Activated CD8-positive, alpha-beta memory T cell treated with anti-CD3 and anti-CD28 coated beads, Interleukin-2, amount 50 U/mL, for 1 hour (primary cell): ENCODE data around the gene PCDHGB4.
"Not testable (repeated sequence)": the region's sequence is repeated elsewhere in the genome, so short reads cannot be mapped to it uniquely, and the experiment has no call there.

Experiments
- DNase-seq: peaks from one replicate; pipeline ENCODE4 v3.0.0-alpha.2; 2020; ENCODE audit errors: extremely low read depth

PCDHGB4 gene

GRCh38 chr5:141398608-141399007 lies 11.1 kb downstream of the PCDHGB4 start:
- DNase-seq = no peak

- no peak for DNase-seq
Observed at GRCh38 chr5:141399555-141400258, 12.2 kb downstream of the PCDHGB4 start.

DNA sequence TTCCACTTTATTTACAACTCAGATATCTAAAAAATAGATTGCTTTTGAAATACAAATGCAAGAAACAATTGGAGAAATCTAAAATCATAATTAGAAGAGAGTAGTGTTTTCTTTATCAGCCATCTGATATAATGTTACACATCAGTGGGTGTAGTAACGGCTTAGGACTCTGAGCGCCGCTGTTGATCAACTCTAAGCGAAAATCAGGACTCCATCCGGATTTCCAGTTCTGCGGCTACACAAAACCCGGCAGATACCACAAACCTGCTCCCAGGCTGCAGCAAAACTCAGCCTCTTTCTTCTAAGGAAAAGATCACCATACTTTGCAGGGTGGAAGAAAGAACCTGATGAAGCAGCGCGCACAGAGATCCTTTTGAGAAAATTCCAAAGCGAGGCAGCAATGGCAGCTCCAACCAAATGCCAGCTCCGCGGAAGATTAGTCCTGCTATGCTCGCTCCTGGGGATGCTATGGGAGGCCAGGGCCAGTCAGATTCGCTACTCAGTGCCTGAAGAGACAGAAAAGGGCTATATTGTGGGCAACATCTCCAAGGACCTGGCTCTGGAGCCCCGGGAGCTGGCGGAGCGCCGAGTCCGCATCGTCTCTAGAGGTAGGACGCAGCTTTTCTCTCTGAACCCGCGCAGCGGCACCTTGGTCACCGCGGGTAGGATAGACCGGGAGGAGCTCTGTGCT lies 15.2 kb downstream of the PCDHGB4 start, which contains the start of gene PCDHGA9:
Gene PCDHGA9 (plus strand): TSS at position 226 of the 691 bp plus-strand sequence. CDS start 175 bp downstream, at position 401.
- no peak for DNase-seq

GRCh38 chr5:141403387-141403786 lies 15.9 kb downstream of the PCDHGB4 start:
- no peak for DNase-seq

DNA sequence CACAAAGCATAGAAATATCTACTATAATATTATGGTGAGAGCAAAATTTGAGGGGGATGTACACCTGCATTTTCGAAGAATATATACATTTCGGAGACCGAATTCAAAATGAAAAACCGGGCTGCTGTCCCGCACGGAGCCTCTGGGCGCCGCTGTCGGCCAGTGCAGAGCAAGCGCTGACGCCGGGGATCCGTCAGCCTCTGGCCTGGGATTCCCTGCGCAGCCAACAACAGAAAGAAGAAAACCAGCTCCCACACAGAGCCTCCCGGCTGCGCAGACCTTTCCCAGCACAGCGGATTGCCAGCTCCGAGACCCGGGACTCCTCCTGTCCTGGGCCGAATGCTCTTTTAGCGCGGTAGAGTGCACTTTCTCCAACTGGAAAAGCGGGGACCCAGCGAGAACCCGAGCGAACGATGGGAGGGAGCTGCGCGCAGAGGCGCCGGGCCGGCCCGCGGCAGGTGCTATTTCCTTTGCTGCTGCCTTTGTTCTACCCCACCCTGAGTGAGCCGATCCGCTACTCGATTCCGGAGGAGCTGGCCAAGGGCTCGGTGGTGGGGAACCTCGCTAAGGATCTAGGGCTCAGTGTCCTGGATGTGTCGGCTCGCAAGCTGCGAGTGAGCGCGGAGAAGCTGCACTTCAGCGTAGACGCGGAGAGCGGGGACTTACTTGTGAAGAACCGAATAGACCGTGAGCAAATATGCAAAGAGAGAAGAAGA lies 20.4 kb downstream of the PCDHGB4 start, which contains the start of gene PCDHGB6:
Gene PCDHGB6 (plus strand): TSS at position 232 of the 716 bp plus-strand sequence. CDS start 182 bp downstream, at position 414.
- DNase-seq = not testable (repeated sequence)

DNA sequence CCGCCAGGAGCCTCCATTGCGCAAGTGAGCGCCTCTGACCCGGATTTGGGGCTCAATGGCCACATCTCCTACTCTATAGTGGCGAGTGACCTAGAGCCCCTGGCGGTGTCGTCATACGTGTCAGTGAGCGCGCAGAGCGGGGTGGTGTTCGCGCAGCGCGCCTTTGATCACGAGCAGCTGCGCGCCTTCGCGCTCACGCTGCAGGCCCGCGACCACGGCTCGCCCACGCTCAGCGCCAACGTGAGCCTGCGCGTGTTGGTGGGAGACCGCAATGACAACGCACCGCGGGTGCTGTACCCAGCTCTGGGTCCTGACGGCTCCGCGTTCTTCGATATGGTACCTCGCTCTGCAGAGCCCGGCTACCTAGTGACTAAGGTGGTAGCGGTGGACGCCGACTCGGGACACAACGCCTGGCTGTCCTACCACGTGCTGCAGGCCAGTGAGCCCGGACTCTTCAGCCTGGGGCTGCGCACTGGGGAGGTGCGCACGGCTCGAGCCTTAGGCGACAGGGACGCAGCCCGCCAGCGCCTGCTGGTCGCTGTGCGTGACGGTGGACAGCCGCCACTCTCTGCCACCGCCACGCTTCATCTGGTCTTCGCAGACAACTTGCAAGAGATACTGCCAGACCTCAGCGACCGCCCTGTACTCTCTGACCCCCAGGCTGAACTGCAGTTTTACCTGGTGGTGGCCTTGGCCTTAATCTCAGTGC lies 22.3 kb downstream of the PCDHGB4 start:
- DNase-seq = no peak

- DNase-seq = no peak
Observed at GRCh38 chr5:141411575-141411974, 24.1 kb downstream of the PCDHGB4 start.

DNA sequence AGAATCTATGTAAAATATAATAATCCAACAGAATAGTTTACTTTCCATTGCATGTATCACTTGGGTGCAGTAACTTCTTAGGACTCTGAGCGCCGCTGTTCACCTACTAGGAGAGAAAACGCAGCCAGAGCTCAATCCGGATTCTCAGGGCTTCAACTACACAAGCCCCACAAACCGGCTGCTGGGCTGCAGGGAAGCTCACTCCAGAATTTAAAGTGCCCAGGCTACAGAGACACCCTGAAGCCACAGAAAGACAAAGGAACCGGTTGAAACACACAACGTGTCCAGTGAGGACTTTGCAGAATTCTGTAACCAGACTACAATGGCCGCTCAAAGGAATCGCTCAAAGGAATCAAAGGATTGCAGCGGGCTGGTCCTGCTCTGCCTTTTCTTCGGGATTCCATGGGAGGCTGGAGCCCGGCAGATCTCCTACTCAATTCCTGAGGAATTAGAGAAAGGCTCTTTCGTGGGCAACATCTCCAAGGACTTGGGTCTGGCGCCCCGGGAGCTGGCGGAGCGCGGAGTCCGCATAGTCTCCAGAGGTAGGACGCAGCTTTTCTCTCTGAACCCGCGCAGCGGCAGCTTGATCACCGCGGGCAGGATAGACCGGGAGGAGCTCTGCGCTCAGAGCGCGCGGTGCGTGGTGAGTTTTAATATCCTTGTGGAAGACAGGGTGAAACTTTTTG lies 25.5 kb downstream of the PCDHGB4 start, which contains the start of gene PCDHGA10:
Gene PCDHGA10 (plus strand): TSS at position 134 of the 686 bp plus-strand sequence. CDS start 189 bp downstream, at position 323.
- DNase-seq = no peak

- no peak for DNase-seq
Observed at GRCh38 chr5:141413540-141414069, 26.1 kb downstream of the PCDHGB4 start.

DNA sequence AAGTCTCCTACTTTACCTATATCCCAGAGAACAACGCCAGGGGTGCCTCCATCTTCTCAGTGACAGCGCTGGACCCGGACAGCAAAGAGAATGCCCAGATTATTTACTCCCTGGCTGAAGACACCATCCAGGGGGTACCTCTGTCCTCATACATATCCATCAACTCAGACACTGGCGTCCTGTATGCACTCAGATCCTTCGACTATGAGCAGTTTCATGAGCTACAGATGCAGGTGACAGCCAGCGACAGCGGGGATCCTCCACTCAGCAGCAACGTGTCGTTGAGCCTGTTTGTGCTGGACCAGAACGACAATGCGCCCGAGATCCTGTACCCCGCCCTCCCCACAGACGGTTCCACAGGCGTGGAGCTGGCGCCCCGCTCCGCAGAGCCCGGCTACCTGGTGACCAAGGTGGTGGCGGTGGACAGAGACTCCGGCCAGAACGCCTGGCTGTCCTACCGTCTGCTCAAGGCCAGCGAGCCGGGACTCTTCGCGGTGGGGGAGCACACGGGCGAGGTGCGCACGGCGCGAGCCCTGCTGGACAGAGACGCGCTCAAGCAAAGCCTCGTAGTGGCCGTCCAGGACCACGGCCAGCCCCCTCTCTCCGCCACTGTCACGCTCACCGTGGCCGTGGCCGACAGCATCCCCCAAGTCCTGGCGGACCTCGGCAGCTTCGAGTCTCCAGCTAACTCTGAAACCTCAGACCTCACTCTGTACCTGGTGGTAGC lies 27.2 kb downstream of the PCDHGB4 start:
- DNase-seq = not testable (repeated sequence)

DNA sequence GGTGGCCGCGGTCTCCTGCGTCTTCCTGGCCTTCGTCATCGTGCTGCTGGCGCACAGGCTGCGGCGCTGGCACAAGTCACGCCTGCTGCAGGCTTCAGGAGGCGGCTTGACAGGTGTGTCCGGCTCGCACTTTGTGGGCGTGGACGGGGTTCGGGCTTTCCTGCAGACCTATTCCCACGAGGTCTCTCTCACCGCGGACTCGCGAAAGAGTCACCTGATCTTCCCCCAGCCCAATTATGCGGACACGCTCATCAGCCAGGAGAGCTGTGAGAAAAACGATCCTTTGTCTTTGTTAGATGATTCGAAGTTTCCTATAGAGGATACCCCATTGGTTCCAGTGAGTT lies 27.7 kb downstream of the PCDHGB4 start:
- DNase-seq = not testable (repeated sequence)

DNA sequence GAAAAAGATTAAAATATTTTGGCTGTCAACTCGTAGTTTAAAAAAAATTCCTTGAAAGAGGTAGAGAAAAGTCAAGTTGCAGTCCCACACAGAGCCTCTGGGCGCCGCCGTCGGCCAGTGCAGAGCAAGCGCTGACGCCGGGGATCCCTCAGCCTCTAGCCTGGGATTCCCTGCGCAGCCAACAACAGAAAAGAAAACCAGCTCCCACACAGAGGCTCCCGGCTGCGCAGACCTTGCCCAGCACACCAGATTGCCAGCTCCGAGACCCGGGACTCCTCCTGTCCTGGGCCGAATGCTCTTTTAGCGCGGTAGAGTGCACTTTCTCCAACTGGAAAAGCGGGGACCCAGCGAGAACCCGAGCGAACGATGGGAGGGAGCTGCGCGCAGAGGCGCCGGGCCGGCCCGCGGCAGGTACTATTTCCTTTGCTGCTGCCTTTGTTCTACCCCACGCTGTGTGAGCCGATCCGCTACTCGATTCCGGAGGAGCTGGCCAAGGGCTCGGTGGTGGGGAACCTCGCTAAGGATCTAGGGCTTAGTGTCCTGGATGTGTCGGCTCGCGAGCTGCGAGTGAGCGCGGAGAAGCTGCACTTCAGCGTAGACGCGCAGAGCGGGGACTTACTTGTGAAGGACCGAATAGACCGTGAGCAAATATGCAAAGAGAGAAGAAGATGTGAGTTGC lies 30.1 kb downstream of the PCDHGB4 start, which contains the start of gene PCDHGB7:
Gene PCDHGB7 (plus strand): TSS at position 184 of the 679 bp plus-strand sequence. CDS start 183 bp downstream, at position 367.
- not testable (repeated sequence) for DNase-seq

GRCh38 chr5:141419074-141419880 lies 31.8 kb downstream of the PCDHGB4 start:
- no peak for DNase-seq

- DNase-seq = no peak
Observed at GRCh38 chr5:141420855-141421488, 33.5 kb downstream of the PCDHGB4 start, which contains the start of gene PCDHGA11. PCDHGA11 (plus strand) TSS chr5:141421051; CDS start chr5:141421228, 177 bp downstream.

- DNase-seq = no peak
Observed at GRCh38 chr5:141421489-141421855, 34.0 kb downstream of the PCDHGB4 start.

DNA sequence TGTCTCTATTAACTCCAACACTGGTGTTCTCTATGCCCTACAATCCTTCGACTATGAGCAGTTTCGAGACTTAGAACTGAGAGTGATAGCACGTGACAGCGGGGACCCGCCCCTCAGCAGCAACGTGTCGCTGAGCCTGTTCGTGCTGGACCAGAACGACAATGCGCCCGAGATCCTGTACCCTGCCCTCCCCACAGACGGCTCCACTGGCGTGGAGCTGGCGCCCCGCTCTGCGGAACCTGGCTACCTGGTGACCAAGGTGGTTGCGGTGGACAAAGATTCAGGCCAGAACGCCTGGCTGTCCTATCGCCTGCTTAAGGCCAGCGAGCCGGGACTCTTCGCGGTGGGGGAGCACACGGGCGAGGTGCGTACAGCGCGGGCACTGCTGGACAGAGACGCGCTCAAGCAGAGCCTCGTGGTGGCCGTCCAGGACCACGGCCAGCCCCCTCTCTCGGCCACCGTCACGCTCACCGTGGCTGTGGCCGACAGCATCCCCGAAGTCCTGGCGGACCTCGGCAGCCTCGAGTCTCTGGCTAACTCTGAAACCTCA lies 35.3 kb downstream of the PCDHGB4 start:
- DNase-seq = no peak

DNA sequence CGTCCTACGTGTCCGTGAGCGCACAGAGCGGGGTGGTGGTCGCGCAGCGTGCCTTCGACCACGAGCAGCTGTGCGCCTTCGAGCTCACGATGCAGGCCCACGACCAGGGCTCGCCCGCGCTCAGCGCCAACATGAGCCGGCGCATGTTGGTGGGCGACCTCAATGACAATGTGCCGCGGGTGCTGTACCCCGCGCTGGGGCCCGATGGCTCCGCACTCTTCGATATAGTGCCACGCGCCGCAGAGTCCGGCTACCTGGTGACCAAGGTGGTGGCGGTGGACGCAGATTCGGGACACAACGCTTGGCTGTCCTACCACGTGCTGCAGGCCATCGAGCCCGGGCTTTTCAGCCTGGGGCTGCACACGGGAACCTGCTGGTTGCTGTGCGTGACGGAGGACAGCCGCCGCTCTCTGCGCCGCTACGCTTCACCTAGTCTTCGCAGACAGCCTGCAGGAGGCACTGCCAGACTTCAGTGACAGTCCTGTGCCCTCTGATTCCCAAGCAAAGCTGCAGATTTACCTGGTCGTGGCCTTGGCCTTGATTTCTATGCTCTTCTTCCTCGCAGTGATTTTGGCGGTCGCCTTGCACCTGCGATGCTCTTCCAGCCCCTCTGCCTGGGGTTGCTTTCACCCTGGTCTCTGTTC lies 40.4 kb downstream of the PCDHGB4 start:
- no peak for DNase-seq
